Activated CD4-positive, alpha-beta T cell treated with anti-CD3 and anti-CD28 coated beads, Interleukin-2, amount 10 ng/mL, durations not matched to agents 7 days and 5 days (primary cell): ENCODE results near the gene SNPH. TPM values are rescaled to one million over a fixed set of nuclear protein-coding genes. Genes with fewer than 3 reads are reported as not detected.
A peak's percentile ranks its signal among the peaks of the same experiment; 100 is the strongest.

ENCODE experiments used
- CTCF ChIA-PET: fragments of 350-600 bp; sonication (Branson Sonifier 250); formaldehyde crosslinking; loops from one replicate; lab custom pipeline; 2021; ENCODE audit warnings: antibody characterized with exemption; lab: Charles Lee
- POLR2A ChIA-PET: fragments of 350-600 bp; sonication (Branson Sonifier 250); formaldehyde crosslinking; loops from one replicate; lab custom pipeline; 2021; ENCODE audit warnings: antibody characterized with exemption; lab: Charles Lee
- DNase-seq: peaks from one replicate; pipeline ENCODE4 v3.0.0-alpha.2; 2020
- H3K27ac Mint-ChIP-seq: one replicate; pipeline ENCODE4 v1.8.0; 2021; ENCODE audit warnings: mild to moderate bottlenecking, moderate library complexity, mixed read lengths
- H3K27me3 Mint-ChIP-seq: one replicate; pipeline ENCODE4 v1.8.0; 2021; ENCODE audit warnings: mixed read lengths
- H3K36me3 Mint-ChIP-seq: one replicate; pipeline ENCODE4 v1.8.0; 2021; ENCODE audit warnings: low read depth, mixed read lengths
- H3K4me1 Mint-ChIP-seq: one replicate; pipeline ENCODE4 v1.8.0; 2021; ENCODE audit warnings: mixed read lengths
- H3K4me3 Mint-ChIP-seq: one replicate; pipeline ENCODE4 v1.8.0; 2021; ENCODE audit warnings: mild to moderate bottlenecking, moderate library complexity, mixed read lengths
- H3K9me3 Mint-ChIP-seq: one replicate; pipeline ENCODE4 v1.8.0; 2021; ENCODE audit warnings: mixed read lengths
- total RNA-seq, 2 experiments: library from RNA; stranded (reverse); gene quantifications; one replicate each; pipeline ENCODE4 v1.2.3, GENCODE V29; 2021

Gene SNPH
- total RNA-seq, 2 experiments from 2014 or later = 7.3 to 8.4 TPM

GRCh38 chr20:1305712-1306111 lies 39.6 kb downstream of the SNPH start:
- DNase-seq = no peak
- no peak overlapping the region for H3K27ac Mint-ChIP-seq
- H3K27me3 Mint-ChIP-seq = no peaks in the 10 kb centered on the region
- peaks cover 5% of the 10 kb centered on the region for H3K36me3 Mint-ChIP-seq
- H3K9me3 Mint-ChIP-seq = no peaks in the 10 kb centered on the region
- CTCF ChIA-PET = interaction anchor here (0.7 kb wide), 1 partner anchor 20 kb away, joined by 3 read pairs; no protein-coding TSS in a partner anchor
- no peak overlapping the region for H3K4me3 Mint-ChIP-seq
- H3K4me1 Mint-ChIP-seq = peaks cover 11% of the 10 kb centered on the region
- POLR2A ChIA-PET = no interaction called here

- no peaks in the 10 kb centered on the region for H3K9me3 Mint-ChIP-seq
- ChIA-PET POLR2A (no interaction called here), CTCF (interaction anchor here (0.7 to 1.2 kb wide), 3 partner anchors 15 to 19 kb away, joined by 3 read pairs; no protein-coding TSS in a partner anchor)
- no peak overlapping the region for H3K4me3 Mint-ChIP-seq
- H3K36me3 Mint-ChIP-seq = peaks cover 3% of the 10 kb centered on the region
- DNase-seq = no peak
- H3K27me3 Mint-ChIP-seq = no peaks in the 10 kb centered on the region
- peaks cover 4% of the 10 kb centered on the region for H3K4me1 Mint-ChIP-seq
- H3K27ac Mint-ChIP-seq = no peak overlapping the region
Measured at GRCh38 chr20:1306316-1307135, 40.4 kb downstream of the SNPH start.

- ChIA-PET POLR2A (no interaction called here), CTCF (interaction anchor here (1.2 kb wide), 1 partner anchor 18 kb away, joined by 3 read pairs; no protein-coding TSS in a partner anchor)
- Mint-ChIP-seq H3K27ac (no peak overlapping the region), H3K27me3 (no peaks in the 10 kb centered on the region), H3K4me1 (peaks cover 4% of the 10 kb centered on the region), H3K9me3 (no peaks in the 10 kb centered on the region), H3K36me3 (peaks cover 3% of the 10 kb centered on the region), H3K4me3 (no peak overlapping the region)
- DNase-seq = no peak
Measured at GRCh38 chr20:1307171-1307570, 41.1 kb downstream of the SNPH start.

GRCh38 chr20:1307571-1307971 lies 41.5 kb downstream of the SNPH start:
- ChIA-PET CTCF (interaction anchor here (0.7 kb wide), 1 partner anchor 14 kb away, joined by 3 read pairs; no protein-coding TSS in a partner anchor), POLR2A (no interaction called here)
- DNase-seq = no peak
- Mint-ChIP-seq H3K36me3 (peaks cover 3% of the 10 kb centered on the region), H3K4me1 (peaks cover 4% of the 10 kb centered on the region), H3K27me3 (no peaks in the 10 kb centered on the region), H3K4me3 (no peak overlapping the region), H3K9me3 (no peaks in the 10 kb centered on the region), H3K27ac (no peak overlapping the region)

- POLR2A ChIA-PET = no interaction called here
- H3K4me1 Mint-ChIP-seq = no peaks in the 10 kb centered on the region
- H3K27ac Mint-ChIP-seq = no peak overlapping the region
- no peak for DNase-seq
- H3K4me3 Mint-ChIP-seq = no peak overlapping the region
- CTCF ChIA-PET = interaction anchor here (0.7 to 0.9 kb wide), 2 partner anchors 10 to 14 kb away, joined by 3 to 4 read pairs; no protein-coding TSS in a partner anchor
- H3K36me3 Mint-ChIP-seq = peaks cover 3% of the 10 kb centered on the region
- no peaks in the 10 kb centered on the region for H3K9me3 Mint-ChIP-seq
- no peaks in the 10 kb centered on the region for H3K27me3 Mint-ChIP-seq
Measured at GRCh38 chr20:1308067-1308701, 42.1 kb downstream of the SNPH start.

GRCh38 chr20:1308702-1309095 lies 42.6 kb downstream of the SNPH start:
- Mint-ChIP-seq H3K9me3 (no peaks in the 10 kb centered on the region), H3K27me3 (no peaks in the 10 kb centered on the region), H3K27ac (no peak overlapping the region), H3K36me3 (peaks cover 3% of the 10 kb centered on the region), H3K4me3 (no peak overlapping the region), H3K4me1 (peaks cover under 1% of the 10 kb centered on the region)
- no peak for DNase-seq
- ChIA-PET POLR2A (no interaction called here), CTCF (interaction anchor here (0.9 kb wide), 1 partner anchor 11 kb away, joined by 4 read pairs; no protein-coding TSS in a partner anchor)

GRCh38 chr20:1309439-1309847 lies 43.3 kb downstream of the SNPH start:
- Mint-ChIP-seq H3K36me3 (peaks cover 3% of the 10 kb centered on the region), H3K9me3 (no peaks in the 10 kb centered on the region), H3K27ac (no peak overlapping the region), H3K27me3 (no peaks in the 10 kb centered on the region), H3K4me1 (peaks cover 2% of the 10 kb centered on the region), H3K4me3 (no peak overlapping the region)
- no peak for DNase-seq
- CTCF ChIA-PET = interaction anchor here (0.9 kb wide), 1 partner anchor 10 kb away, joined by 3 read pairs; no protein-coding TSS in a partner anchor
- POLR2A ChIA-PET = no interaction called here

GRCh38 chr20:1310071-1310470 lies 44.0 kb downstream of the SNPH start:
- ChIA-PET CTCF (interaction anchor here (0.9 to 1.1 kb wide), 2 partner anchors 9 kb away, joined by 3 read pairs; no protein-coding TSS in a partner anchor), POLR2A (no interaction called here)
- Mint-ChIP-seq H3K27me3 (no peaks in the 10 kb centered on the region), H3K27ac (no peak overlapping the region), H3K4me1 (peaks cover 2% of the 10 kb centered on the region), H3K36me3 (peaks cover 3% of the 10 kb centered on the region), H3K9me3 (no peaks in the 10 kb centered on the region), H3K4me3 (no peak overlapping the region)
- DNase-seq = no peak

- no peaks in the 10 kb centered on the region for H3K9me3 Mint-ChIP-seq
- no peak overlapping the region for H3K27ac Mint-ChIP-seq
- DNase-seq = no peak
Measured at GRCh38 chr20:1310506-1311190, 44.6 kb downstream of the SNPH start.

GRCh38 chr20:1312308-1312707 lies 46.2 kb downstream of the SNPH start:
- DNase-seq = no peak
- Mint-ChIP-seq H3K9me3 (no peaks in the 10 kb centered on the region), H3K27me3 (peaks cover 4% of the 10 kb centered on the region), H3K4me3 (no peak overlapping the region), H3K27ac (peak overlapping the region; percentile 55), H3K36me3 (no peaks in the 10 kb centered on the region), H3K4me1 (peaks cover 2% of the 10 kb centered on the region)
- CTCF ChIA-PET = interaction anchor here (1.0 to 2.1 kb wide), 7 partner anchors 8 to 192 kb away, joined by 4 to 6 read pairs (median 5); partner anchors contain the start of gene NSFL1C
- POLR2A ChIA-PET = no interaction called here

More at GRCh38 chr20:1310506-1311190, 44.6 kb downstream of the SNPH start:
- ChIA-PET CTCF (interaction anchor here (0.9 to 1.1 kb wide), 2 partner anchors 9 to 10 kb away, joined by 3 read pairs; no protein-coding TSS in a partner anchor), POLR2A (no interaction called here)
- Mint-ChIP-seq H3K36me3 (no peaks in the 10 kb centered on the region), H3K27me3 (no peaks in the 10 kb centered on the region), H3K4me3 (no peak overlapping the region), H3K4me1 (peaks cover 2% of the 10 kb centered on the region)

GRCh38 chr20:1312904-1313235 lies 46.8 kb downstream of the SNPH start:
- no peak for DNase-seq
- ChIA-PET CTCF (interaction anchor here (0.6 to 2.1 kb wide), 12 partner anchors 9 to 191 kb away, joined by 3 to 7 read pairs (median 5); partner anchors contain the start of gene NSFL1C), POLR2A (no interaction called here)
- Mint-ChIP-seq H3K4me3 (no peak overlapping the region), H3K36me3 (no peaks in the 10 kb centered on the region), H3K4me1 (peaks cover 4% of the 10 kb centered on the region), H3K27ac (no peak overlapping the region), H3K9me3 (no peaks in the 10 kb centered on the region), H3K27me3 (peaks cover 4% of the 10 kb centered on the region)

GRCh38 chr20:1313236-1313964 lies 47.3 kb downstream of the SNPH start:
- POLR2A ChIA-PET = no interaction called here
- no peaks in the 10 kb centered on the region for H3K9me3 Mint-ChIP-seq
- peak; percentile 68 for DNase-seq
- H3K36me3 Mint-ChIP-seq = no peaks in the 10 kb centered on the region
- no peak overlapping the region for H3K4me3 Mint-ChIP-seq
- peaks cover 4% of the 10 kb centered on the region for H3K27me3 Mint-ChIP-seq
- CTCF ChIA-PET = interaction anchor here (0.6 to 2.1 kb wide), 12 partner anchors 8 to 191 kb away, joined by 3 to 7 read pairs (median 5); partner anchors contain the start of gene NSFL1C
- H3K27ac Mint-ChIP-seq = no peak overlapping the region
- H3K4me1 Mint-ChIP-seq = peaks cover 7% of the 10 kb centered on the region
